H7 (cell line): Measurements from ENCODE around the gene HTT. TPM values are rescaled to one million over a fixed set of nuclear protein-coding genes. Genes with fewer than 3 reads are reported as not detected.

ENCODE experiments used
- DNase-seq: peaks from one replicate; pipeline ENCODE4 v3.0.0; 2012
- H3K27me3 ChIP-seq: 2 replicates; pipeline ENCODE4 v1.6.0; 2011; ENCODE audit warnings: mild to moderate bottlenecking, low read length; ENCODE audit not compliant: control insufficient read depth, insufficient read depth
- H3K36me3 ChIP-seq: replicated peaks from 2 replicates; pipeline ENCODE4 v1.5.1; 2011; ENCODE audit warnings: low read length; ENCODE audit not compliant: control insufficient read depth, insufficient read depth
- H3K4me3 ChIP-seq: 2 replicates; pipeline ENCODE4 v1.5.1; 2011; ENCODE audit warnings: low read depth, mild to moderate bottlenecking, control low read depth, low read length, moderate library complexity; ENCODE audit not compliant: insufficient read depth
- total RNA-seq: library from RNA; depleted of rRNA; stranded (reverse); fragments of >200 nt; shearing (Covaris generic); gene quantifications from 2 replicates; pipeline ENCODE4 v1.2.3, GENCODE V29; 2014

HTT gene
- total RNA-seq, 1 experiment from 2014 or later: 24.4 TPM

GRCh38 chr4:3116955-3117354 lies 42.5 kb downstream of the HTT start:
- H3K36me3 ChIP-seq: peaks cover 29% of the 10 kb centered on the region
- no peak overlapping the region for H3K4me3 ChIP-seq
- no peak for DNase-seq
- no peaks in the 10 kb centered on the region for H3K27me3 ChIP-seq

GRCh38 chr4:3118312-3118711 lies 43.8 kb downstream of the HTT start:
- Histone ChIP-seq H3K4me3 (no peak overlapping the region), H3K27me3 (no peaks in the 10 kb centered on the region), H3K36me3 (peaks cover 29% of the 10 kb centered on the region)
- DNase-seq: no peak

- Histone ChIP-seq H3K27me3 (no peaks in the 10 kb centered on the region), H3K36me3 (peaks cover 29% of the 10 kb centered on the region), H3K4me3 (no peak overlapping the region)
- DNase-seq: no peak
These were observed 45.0 kb downstream of the HTT start for GRCh38 chr4:3119464-3119863.

GRCh38 chr4:3121110-3121509 lies 46.6 kb downstream of the HTT start:
- Histone ChIP-seq H3K4me3 (no peak overlapping the region), H3K27me3 (no peaks in the 10 kb centered on the region), H3K36me3 (peaks cover 19% of the 10 kb centered on the region)
- no peak for DNase-seq

- H3K4me3 ChIP-seq: no peak overlapping the region
- no peaks in the 10 kb centered on the region for H3K27me3 ChIP-seq
- H3K36me3 ChIP-seq: peaks cover 17% of the 10 kb centered on the region
- no peak for DNase-seq
These were observed 47.1 kb downstream of the HTT start for GRCh38 chr4:3121596-3121995.

GRCh38 chr4:3122081-3122563 lies 47.6 kb downstream of the HTT start:
- Histone ChIP-seq H3K27me3 (no peaks in the 10 kb centered on the region), H3K36me3 (peaks cover 19% of the 10 kb centered on the region), H3K4me3 (no peak overlapping the region)
- DNase-seq: no peak

- peaks cover 20% of the 10 kb centered on the region for H3K36me3 ChIP-seq
- no peak for DNase-seq
- no peaks in the 10 kb centered on the region for H3K27me3 ChIP-seq
- no peak overlapping the region for H3K4me3 ChIP-seq
These were observed 48.7 kb downstream of the HTT start for GRCh38 chr4:3123181-3123671.

GRCh38 chr4:3124070-3124767 lies 49.7 kb downstream of the HTT start:
- no peak for DNase-seq
- peaks cover 20% of the 10 kb centered on the region for H3K36me3 ChIP-seq
- H3K4me3 ChIP-seq: no peak overlapping the region
- no peaks in the 10 kb centered on the region for H3K27me3 ChIP-seq

GRCh38 chr4:3127112-3127511 lies 52.6 kb downstream of the HTT start:
- no peak overlapping the region for H3K4me3 ChIP-seq
- H3K27me3 ChIP-seq: no peaks in the 10 kb centered on the region

GRCh38 chr4:3128058-3128457 lies 53.6 kb downstream of the HTT start:
- no peak for DNase-seq
- Histone ChIP-seq H3K36me3 (peaks cover 41% of the 10 kb centered on the region), H3K27me3 (no peaks in the 10 kb centered on the region), H3K4me3 (no peak overlapping the region)

More at GRCh38 chr4:3127112-3127511, 52.6 kb downstream of the HTT start:
- no peak for DNase-seq
- peaks cover 35% of the 10 kb centered on the region for H3K36me3 ChIP-seq

GRCh38 chr4:3128976-3129375 lies 54.5 kb downstream of the HTT start:
- no peak for DNase-seq
- Histone ChIP-seq H3K36me3 (peaks cover 47% of the 10 kb centered on the region), H3K27me3 (no peaks in the 10 kb centered on the region), H3K4me3 (no peak overlapping the region)

GRCh38 chr4:3130201-3130600 lies 55.7 kb downstream of the HTT start:
- no peaks in the 10 kb centered on the region for H3K27me3 ChIP-seq
- no peak overlapping the region for H3K4me3 ChIP-seq
- peaks cover 50% of the 10 kb centered on the region for H3K36me3 ChIP-seq
- DNase-seq: no peak

GRCh38 chr4:3130826-3131225 lies 56.3 kb downstream of the HTT start:
- H3K4me3 ChIP-seq: no peak overlapping the region
- no peak for DNase-seq
- peaks cover 52% of the 10 kb centered on the region for H3K36me3 ChIP-seq
- H3K27me3 ChIP-seq: no peaks in the 10 kb centered on the region

- Histone ChIP-seq H3K27me3 (no peaks in the 10 kb centered on the region), H3K4me3 (no peak overlapping the region), H3K36me3 (peaks cover 45% of the 10 kb centered on the region)
- DNase-seq: no peak
These were observed 59.7 kb downstream of the HTT start for GRCh38 chr4:3134201-3134600.

GRCh38 chr4:3135155-3136011 lies 60.9 kb downstream of the HTT start:
- no peaks in the 10 kb centered on the region for H3K27me3 ChIP-seq
- H3K4me3 ChIP-seq: no peak overlapping the region
- DNase-seq: no peak
- peaks cover 40% of the 10 kb centered on the region for H3K36me3 ChIP-seq
